ENCODE data around the gene ATP8B1.

DNA sequence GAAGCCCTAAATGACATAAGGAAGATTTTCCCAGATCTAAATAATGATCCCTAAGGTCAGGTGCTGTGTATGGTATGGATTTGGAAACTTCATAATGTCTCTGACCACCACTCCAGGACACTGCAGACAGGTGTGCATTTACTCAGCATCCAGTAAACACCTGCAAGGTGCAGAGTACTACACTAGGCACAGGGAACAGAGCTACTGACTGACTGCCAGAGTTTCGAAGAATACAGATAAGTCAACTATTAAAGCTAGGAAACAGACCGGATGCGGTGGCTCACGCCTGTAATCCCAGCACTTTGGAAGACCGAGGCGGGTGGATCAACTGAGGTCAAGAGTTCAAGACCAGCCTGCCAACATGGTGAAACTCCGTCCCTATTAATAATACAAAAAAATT, 65.0 kb downstream of the ATP8B1 start:
- TF ChIP-seq EP300 (IDR thresholded peaks at IDR 0.05) = no peak
- TF ChIP-seq POLR2A (IDR thresholded peaks at IDR 0.05) = no peak
- TF ChIP-seq, protein P1, sequence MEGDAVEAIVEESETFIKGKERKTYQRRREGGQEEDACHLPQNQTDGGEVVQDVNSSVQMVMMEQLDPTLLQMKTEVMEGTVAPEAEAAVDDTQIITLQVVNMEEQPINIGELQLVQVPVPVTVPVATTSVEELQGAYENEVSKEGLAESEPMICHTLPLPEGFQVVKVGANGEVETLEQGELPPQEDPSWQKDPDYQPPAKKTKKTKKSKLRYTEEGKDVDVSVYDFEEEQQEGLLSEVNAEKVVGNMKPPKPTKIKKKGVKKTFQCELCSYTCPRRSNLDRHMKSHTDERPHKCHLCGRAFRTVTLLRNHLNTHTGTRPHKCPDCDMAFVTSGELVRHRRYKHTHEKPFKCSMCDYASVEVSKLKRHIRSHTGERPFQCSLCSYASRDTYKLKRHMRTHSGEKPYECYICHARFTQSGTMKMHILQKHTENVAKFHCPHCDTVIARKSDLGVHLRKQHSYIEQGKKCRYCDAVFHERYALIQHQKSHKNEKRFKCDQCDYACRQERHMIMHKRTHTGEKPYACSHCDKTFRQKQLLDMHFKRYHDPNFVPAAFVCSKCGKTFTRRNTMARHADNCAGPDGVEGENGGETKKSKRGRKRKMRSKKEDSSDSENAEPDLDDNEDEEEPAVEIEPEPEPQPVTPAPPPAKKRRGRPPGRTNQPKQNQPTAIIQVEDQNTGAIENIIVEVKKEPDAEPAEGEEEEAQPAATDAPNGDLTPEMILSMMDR (IDR thresholded peaks at IDR 0.05) = no peak
- peak; percentile 8 for TF ChIP-seq POLR2AphosphoS5 (IDR thresholded peaks at IDR 0.05)
